H9 (cell line): ENCODE measurements around the gene OR2B2. TPM values are rescaled to one million over a fixed set of nuclear protein-coding genes. Genes with fewer than 3 reads are reported as not detected.

Experiments
- DNase-seq: peaks from one replicate; pipeline ENCODE4 v3.0.0-alpha.2; 2017
- H2AFZ ChIP-seq: one replicate; pipeline ENCODE4 v1.6.1; 2013; ENCODE audit warnings: mild to moderate bottlenecking, low read length, control low read depth, moderate library complexity
- H2AK5ac ChIP-seq: 2 replicates; pipeline ENCODE4 v1.6.1; 2013; ENCODE audit warnings: low read length, control low read depth, mixed read lengths; ENCODE audit not compliant: insufficient read length
- H2BK120ac ChIP-seq: one replicate; pipeline ENCODE4 v1.6.1; 2013; ENCODE audit warnings: low read depth, mild to moderate bottlenecking, low read length, control low read depth, inconsistent platforms; ENCODE audit not compliant: poor library complexity, severe bottlenecking
- H2BK12ac ChIP-seq: 2 replicates; pipeline ENCODE4 v1.6.1; 2013; ENCODE audit warnings: low read length, control low read depth, mixed read lengths, low read depth; ENCODE audit not compliant: insufficient read length
- H2BK15ac ChIP-seq: 2 replicates; pipeline ENCODE4 v1.6.1; 2013; ENCODE audit warnings: low read depth, low read length, control low read depth
- H2BK20ac ChIP-seq: one replicate; pipeline ENCODE4 v1.6.1; 2013; ENCODE audit warnings: low read depth, mild to moderate bottlenecking, low read length, control low read depth, inconsistent platforms; ENCODE audit not compliant: poor library complexity, severe bottlenecking
- H2BK5ac ChIP-seq: 2 replicates; pipeline ENCODE4 v1.6.1; 2013; ENCODE audit warnings: low read length, control low read depth, mixed read lengths; ENCODE audit not compliant: insufficient read length
- H3K14ac ChIP-seq: 2 replicates; pipeline ENCODE4 v1.6.1; 2013; ENCODE audit warnings: low read length, control low read depth; ENCODE audit not compliant: insufficient read depth
- H3K18ac ChIP-seq: 2 replicates; pipeline ENCODE4 v1.6.1; 2013; ENCODE audit warnings: low read depth, mild to moderate bottlenecking, mixed read lengths, low read length, control low read depth; ENCODE audit not compliant: insufficient read length
- H3K23ac ChIP-seq: 2 replicates; pipeline ENCODE4 v1.6.1; 2013; ENCODE audit warnings: low read length, control low read depth, mixed read lengths, low read depth; ENCODE audit not compliant: insufficient read length
- H3K23me2 ChIP-seq: 2 replicates; pipeline ENCODE4 v1.6.1; 2013; ENCODE audit warnings: low read depth, mild to moderate bottlenecking, mixed read lengths, low read length, control low read depth; ENCODE audit not compliant: insufficient read length, poor library complexity, severe bottlenecking
- H3K27ac ChIP-seq: 2 replicates; pipeline ENCODE4 v1.5.1; 2013; ENCODE audit warnings: low read length, control low read depth, mixed read lengths, low read depth; ENCODE audit not compliant: insufficient read length
- H3K27me3 ChIP-seq: 2 replicates; pipeline ENCODE4 v1.6.1; 2013; ENCODE audit warnings: low read length, control low read depth, inconsistent platforms; ENCODE audit not compliant: insufficient read depth
- H3K4ac ChIP-seq: 2 replicates; pipeline ENCODE4 v1.6.1; 2013; ENCODE audit warnings: low read depth, mild to moderate bottlenecking, control low read depth, inconsistent platforms, low read length, moderate library complexity
- H3K4me1 ChIP-seq: 2 replicates; pipeline ENCODE4 v1.6.1; 2013; ENCODE audit warnings: low read length, control low read depth, inconsistent platforms; ENCODE audit not compliant: insufficient read depth
- H3K4me2 ChIP-seq: 2 replicates; pipeline ENCODE4 v1.6.1; 2013; ENCODE audit warnings: low read length, control low read depth, mixed read lengths; ENCODE audit not compliant: insufficient read length, insufficient read depth
- H3K56ac ChIP-seq: 2 replicates; pipeline ENCODE4 v1.6.1; 2013; ENCODE audit warnings: low read depth, mild to moderate bottlenecking, mixed read lengths, low read length, control low read depth; ENCODE audit not compliant: insufficient read length
- H3K79me1 ChIP-seq: 2 replicates; pipeline ENCODE4 v1.6.1; 2013; ENCODE audit warnings: low read depth, mild to moderate bottlenecking, moderate library complexity, low read length, control low read depth, inconsistent platforms; ENCODE audit not compliant: insufficient read depth, poor library complexity, severe bottlenecking
- H3K79me2 ChIP-seq: 2 replicates; pipeline ENCODE4 v1.6.1; 2013; ENCODE audit warnings: low read length, control low read depth, inconsistent platforms; ENCODE audit not compliant: insufficient read depth
- H3K9ac ChIP-seq: 2 replicates; pipeline ENCODE4 v1.6.1; 2013; ENCODE audit warnings: low read length, control low read depth, mixed read lengths; ENCODE audit not compliant: insufficient read length; ENCODE audit errors: extremely low read depth
- H3K9me3 ChIP-seq: one replicate; pipeline ENCODE4 v1.6.1; 2013; ENCODE audit warnings: low read depth, low read length, inconsistent platforms; ENCODE audit not compliant: control insufficient read depth
- H3T11ph ChIP-seq: one replicate; pipeline ENCODE4 v1.6.1; 2013; ENCODE audit warnings: mild to moderate bottlenecking, low read length, control low read depth, inconsistent platforms
- H4K20me1 ChIP-seq: one replicate; pipeline ENCODE4 v1.6.1; 2013; ENCODE audit not compliant: control insufficient read depth, insufficient read length, insufficient read depth
- H4K5ac ChIP-seq: 2 replicates; pipeline ENCODE4 v1.6.1; 2013; ENCODE audit warnings: low read depth, mild to moderate bottlenecking, mixed read lengths, low read length, control low read depth; ENCODE audit not compliant: insufficient read length
- H4K8ac ChIP-seq: replicated peaks from 2 replicates; pipeline ENCODE4 v1.6.1; 2013; ENCODE audit warnings: low read length, control low read depth, mixed read lengths, low read depth; ENCODE audit not compliant: insufficient read length
- H4K91ac ChIP-seq: 2 replicates; pipeline ENCODE4 v1.6.1; 2013; ENCODE audit warnings: low read depth, mild to moderate bottlenecking, moderate library complexity, mixed read lengths, low read length, control low read depth; ENCODE audit not compliant: insufficient read length
- H3K27ac Mint-ChIP-seq, 3 experiments: 2 replicates in 2 of 3; 3 replicates in 1 of 3; pipeline ENCODE4 v1.8.0; 2020 to 2021; ENCODE audit warnings: mixed read lengths in 3 of 3, mild to moderate bottlenecking in 1 of 3, moderate library complexity in 1 of 3
- H3K27me3 Mint-ChIP-seq: 2 replicates; pipeline ENCODE4 v1.8.0; 2021; ENCODE audit warnings: low read depth, mild to moderate bottlenecking, moderate library complexity, mixed read lengths
- H3K36me3 Mint-ChIP-seq, 3 experiments: 2 replicates in 2 of 3; 3 replicates in 1 of 3; pipeline ENCODE4 v1.8.0; 2020 to 2021; ENCODE audit warnings: low read depth in 3 of 3, mixed read lengths in 3 of 3; ENCODE audit not compliant: insufficient read depth in 1 of 3
- H3K4me1 Mint-ChIP-seq, 2 experiments: 2 replicates each; pipeline ENCODE4 v1.8.0; 2020; ENCODE audit warnings: mixed read lengths in 2 of 2
- H3K4me3 Mint-ChIP-seq, 2 experiments: 2 replicates in 1 of 2; 3 replicates in 1 of 2; pipeline ENCODE4 v1.8.0; 2020 to 2021; ENCODE audit warnings: mild to moderate bottlenecking in 2 of 2, mixed read lengths in 2 of 2, moderate library complexity in 1 of 2
- H3K9me3 Mint-ChIP-seq, 2 experiments: 2 replicates in 1 of 2; 3 replicates in 1 of 2; pipeline ENCODE4 v1.8.0; 2020; ENCODE audit warnings: mild to moderate bottlenecking in 2 of 2, mixed read lengths in 2 of 2, moderate library complexity in 1 of 2
- CTCF ChIP-seq: fragments of 200-600 bp; sonication (generic); conservative IDR thresholded peaks from 3 replicates; pipeline ENCODE4 v1.8.0; 2021; ENCODE audit warnings: antibody characterized with exemption, mild to moderate bottlenecking
- WGBS: extraction: QIAGEN DNeasy Blood & Tissue Kit; methylation state at CpG from one replicate; pipeline ENCODE4 v1.1.7; 2013; ENCODE audit warnings: missing lambda C conversion rate, low lambda C conversion rate, mixed read lengths; ENCODE audit not compliant: insufficient read length; ENCODE audit errors: extremely low coverage; 5-methylcytosine and 5-hydroxymethylcytosine counted together
- total RNA-seq: library from RNA; stranded (reverse); gene quantifications from 2 replicates; pipeline ENCODE4 v1.2.1, GENCODE V29; 2021

Gene OR2B2
- total RNA-seq, 1 experiment from 2014 or later: not detected

GRCh38 chr6:27957516-27957915, 45.3 kb upstream of the OR2B2 start:
- H3K27me3 ChIP-seq: no peaks in the 10 kb centered on the region
- no peaks in the 10 kb centered on the region for H3K9me3 ChIP-seq
- H3K23me2 ChIP-seq: no peaks in the 10 kb centered on the region
- H3K4me3 Mint-ChIP-seq: no peak overlapping the region
- H3T11ph ChIP-seq: no peak overlapping the region
- H3K4me2 ChIP-seq: no peak overlapping the region
- TF ChIP-seq CTCF: no peak
- no peak overlapping the region for H2BK15ac ChIP-seq
- H4K5ac ChIP-seq: no peak overlapping the region
- no peaks in the 10 kb centered on the region for H3K79me1 ChIP-seq
- H3K23ac ChIP-seq: no peak overlapping the region
- H3K79me2 ChIP-seq: no peaks in the 10 kb centered on the region
- H3K36me3 Mint-ChIP-seq: no peaks in the 10 kb centered on the region
- H3K4me1 Mint-ChIP-seq: peaks cover 0 to 3% of the 10 kb centered on the region in 2 experiments; a peak in 1 of 4 replicates
- no peak overlapping the region for H2BK5ac ChIP-seq
- H2BK20ac ChIP-seq: no peak overlapping the region
- H3K56ac ChIP-seq: no peak overlapping the region
- no peak overlapping the region for H4K8ac ChIP-seq
- H3K9ac ChIP-seq: no peak overlapping the region
- no peak overlapping the region for H2AK5ac ChIP-seq
- H3K18ac ChIP-seq: no peak overlapping the region
- no peak overlapping the region for H3K27ac ChIP-seq
- H2BK12ac ChIP-seq: no peak overlapping the region
- H4K20me1 ChIP-seq: no peaks in the 10 kb centered on the region
- no peak overlapping the region for H3K27ac Mint-ChIP-seq
- H4K91ac ChIP-seq: no peak overlapping the region
- peaks cover 10% of the 10 kb centered on the region for H3K27me3 Mint-ChIP-seq
- no peaks in the 10 kb centered on the region for H3K9me3 Mint-ChIP-seq
- H2BK120ac ChIP-seq: no peak overlapping the region
- H3K4me1 ChIP-seq: no peaks in the 10 kb centered on the region
- H3K14ac ChIP-seq: no peak overlapping the region
- no CpG with 5 or more reads among the region's 4 CpGs for WGBS
- H3K4ac ChIP-seq: no peak overlapping the region
- no peak for DNase-seq
- no peak overlapping the region for H2AFZ ChIP-seq
